ENCODE measurements around the gene TSC2. TPM values are rescaled to one million over a fixed set of nuclear protein-coding genes. Genes with fewer than 3 reads are reported as not detected.

Gene TSC2
- total RNA-seq, 6 experiments from 2014 or later = 25.7 to 124 (median 59.4) TPM

- WGBS (ENCODE audit: insufficient coverage, low coverage, low lambda C conversion rate, missing lambda C conversion rate) = 63% methylated on average over 8 of the region's 16 CpGs
Observed at GRCh38 chr16:2007081-2007836, 40.5 kb upstream of the TSC2 start.

GRCh38 chr16:2008009-2008526 is 39.7 kb upstream of the TSC2 start:
- Histone ChIP-seq H3K4me3 (peak overlapping the region in 2 of 3 donors; percentile 95 to 99), H3K27ac (peak overlapping the region in 2 of 3 donors; percentile 17 to 86), H3K4me1 (peaks cover 0 to 36% (median 17%) of the 10 kb centered on the region in 4 donors), H3K9me3 (no peaks in the 10 kb centered on the region), H3K36me3 (peaks cover 0 to 5% (median 1%) of the 10 kb centered on the region in 4 donors), H3K27me3 (no peaks in the 10 kb centered on the region)
- 3% methylated on average over 7 of the region's 15 CpGs for WGBS (ENCODE audit: insufficient coverage, low coverage, low lambda C conversion rate, missing lambda C conversion rate)
- intact Hi-C loops (cut with DNase I) = no loop called here
- DNase-seq (no peak), ATAC-seq (peak in 1 of 4 donors; percentile 10)
- TF ChIP-seq CTCF (IDR thresholded peaks at IDR 0.05) = no peak
- no peak for TF ChIP-seq POLR2A (IDR thresholded peaks at IDR 0.05)

More at GRCh38 chr16:2007081-2007836, 40.5 kb upstream of the TSC2 start:
- Histone ChIP-seq H3K4me3 (no peak overlapping the region), H3K9me3 (no peaks in the 10 kb centered on the region), H3K27me3 (no peaks in the 10 kb centered on the region), H3K36me3 (peaks cover 0 to 13% (median 5%) of the 10 kb centered on the region in 4 donors), H3K27ac (no peak overlapping the region), H3K4me1 (peaks cover 0 to 36% (median 17%) of the 10 kb centered on the region in 4 donors)
- intact Hi-C loops (cut with DNase I) = no loop called here
- no peak for ATAC-seq
- no peak for DNase-seq
- TF ChIP-seq CTCF (IDR thresholded peaks at IDR 0.05) (no peak), POLR2A (IDR thresholded peaks at IDR 0.05) (no peak)

- TF ChIP-seq CTCF (IDR thresholded peaks at IDR 0.05) (no peak), POLR2A (IDR thresholded peaks at IDR 0.05) (peak; percentile 57)
- H3K4me3 ChIP-seq = peak overlapping the region; percentile 95 to 99 (median 95)
- H3K4me1 ChIP-seq = peaks cover 0 to 34% (median 17%) of the 10 kb centered on the region in 4 donors
- DNase-seq (peak; percentile 72 to 91 (median 90)), ATAC-seq (peak; percentile 62 to 79 (median 77))
- no peaks in the 10 kb centered on the region for H3K36me3 ChIP-seq
- no peaks in the 10 kb centered on the region for H3K9me3 ChIP-seq
- intact Hi-C loops (cut with DNase I) = no loop called here
- peak overlapping the region; percentile 53 to 86 (median 80) for H3K27ac ChIP-seq
- no peaks in the 10 kb centered on the region for H3K27me3 ChIP-seq
- WGBS (ENCODE audit: insufficient coverage, low coverage, low lambda C conversion rate, missing lambda C conversion rate) = 0% methylated on average over 11 of the region's 23 CpGs
Observed at GRCh38 chr16:2008631-2009163, 39.1 kb upstream of the TSC2 start.

GRCh38 chr16:2009164-2009711 is 38.5 kb upstream of the TSC2 start:
- H3K27me3 ChIP-seq = no peaks in the 10 kb centered on the region
- H3K4me3 ChIP-seq = peak overlapping the region; percentile 95 to 99 (median 95)
- no peaks in the 10 kb centered on the region for H3K36me3 ChIP-seq
- DNase-seq (peak in 2 of 3 donors; percentile 52 to 61), ATAC-seq (peak in 2 of 4 donors; percentile 2 to 13)
- 0% methylated on average over 1 of the region's 55 CpGs for WGBS (ENCODE audit: insufficient coverage, low coverage, low lambda C conversion rate, missing lambda C conversion rate)
- H3K27ac ChIP-seq = peak overlapping the region; percentile 53 to 86 (median 80)
- intact Hi-C loops (cut with DNase I) = no loop called here
- peaks cover 0 to 28% (median 15%) of the 10 kb centered on the region in 4 donors for H3K4me1 ChIP-seq
- H3K9me3 ChIP-seq = no peaks in the 10 kb centered on the region
- TF ChIP-seq CTCF (IDR thresholded peaks at IDR 0.05) (no peak), POLR2A (IDR thresholded peaks at IDR 0.05) (no peak)

Data from right lobe of liver (tissue), 6 donors.